OCI-LY3 (cell line): Measurements from ENCODE around the gene ZBTB18.
A peak's percentile ranks its signal among the peaks of the same experiment; 100 is the strongest.

Experiments
- H2AFZ ChIP-seq: fragments of 200-600, 300-600 bp; shearing (Covaris generic); 2 replicates; pipeline ENCODE4 v1.6.0; 2014; ENCODE audit warnings: antibody characterized with exemption, low read depth, low read length
- H3K27ac ChIP-seq: fragments of 200-600, 300-600 bp; sonication (generic); 2 replicates; pipeline ENCODE4 v1.5.1; 2014; ENCODE audit warnings: mild to moderate bottlenecking, low read length, moderate library complexity, mixed read lengths
- H3K27me3 ChIP-seq: fragments of 200-600, 300-600 bp; sonication (generic); 2 replicates; pipeline ENCODE4 v1.6.1; 2014; ENCODE audit warnings: low read depth, low read length, mixed read lengths
- H3K36me3 ChIP-seq: fragments of 200-600, 300-600 bp; sonication (generic); replicated peaks from 2 replicates; pipeline ENCODE3; 2014; ENCODE audit warnings: low read depth, low read length, mixed read lengths
- H3K4me1 ChIP-seq: fragments of 300-600, 200-600 bp; sonication (generic); 2 replicates; pipeline ENCODE4 v1.6.1; 2014; ENCODE audit warnings: low read length, mixed read lengths
- H3K4me2 ChIP-seq: fragments of 200-600, 300-600 bp; sonication (generic); 2 replicates; pipeline ENCODE4 v1.6.1; 2014; ENCODE audit warnings: low read length, mixed read lengths
- H3K4me3 ChIP-seq: fragments of 300-600, 200-600 bp; sonication (generic); 2 replicates; pipeline ENCODE4 v1.5.1; 2014; ENCODE audit warnings: antibody characterized with exemption, mild to moderate bottlenecking, low read length, moderate library complexity
- H3K79me2 ChIP-seq: fragments of 300-600, 200-600 bp; shearing (Covaris generic); 2 replicates; pipeline ENCODE4 v1.6.1; 2014; ENCODE audit warnings: mild to moderate bottlenecking, low read length, mixed read lengths
- H3K9ac ChIP-seq: fragments of 300-600, 200-600 bp; shearing (Covaris generic); 2 replicates; pipeline ENCODE4 v1.6.0; 2014; ENCODE audit warnings: mild to moderate bottlenecking, low read length, moderate library complexity
- H3K9me3 ChIP-seq: fragments of 200-600, 300-600 bp; shearing (Covaris generic); 2 replicates; pipeline ENCODE4 v1.6.1; 2014; ENCODE audit warnings: low read length, mixed read lengths; ENCODE audit not compliant: insufficient read depth
- H4K20me1 ChIP-seq: fragments of 200-600, 300-600 bp; sonication (generic); 2 replicates; pipeline ENCODE4 v1.6.1; 2016; ENCODE audit warnings: low read length, mixed read lengths; ENCODE audit not compliant: insufficient read depth
- EZH2phosphoT487 ChIP-seq: fragments of 200-600 bp; shearing (Covaris generic); IDR thresholded peaks from 2 replicates; pipeline ENCODE4 v1.6.1; 2018; ENCODE audit warnings: antibody characterized with exemption, mixed run types, low read depth
- TF ChIP-seq, protein P1 (sequence below): fragments of 200-600, 300-600 bp; sonication (generic); IDR thresholded peaks from 2 replicates; pipeline ENCODE4 v1.5.1; 2014; ENCODE audit warnings: antibody characterized with exemption, low read length, low read depth

The ZBTB18 gene

DNA sequence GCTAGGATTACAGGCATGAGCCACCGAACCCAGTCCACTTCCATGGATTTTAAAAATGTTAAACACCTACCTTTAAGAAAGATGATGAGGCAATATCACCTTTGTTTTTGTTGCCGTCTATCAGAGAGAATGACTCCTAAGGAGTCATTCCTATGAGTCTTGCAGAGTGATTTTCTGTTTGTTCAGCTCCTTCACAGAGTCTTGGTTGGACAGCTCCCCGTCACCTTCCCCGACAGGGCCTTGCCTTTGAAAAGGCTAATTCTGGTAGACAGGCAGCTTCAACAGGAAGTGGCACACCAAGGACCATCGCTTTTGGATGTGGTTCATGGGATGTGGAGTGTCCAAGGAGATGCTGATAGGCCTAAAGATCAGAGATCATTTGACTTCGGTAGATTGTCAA is 17.5 kb downstream of the ZBTB18 start:
- Histone ChIP-seq H3K9me3 (no peaks in the 10 kb centered on the region), H3K4me1 (peaks cover 18% of the 10 kb centered on the region), H3K9ac (no peak overlapping the region), H3K36me3 (no peaks in the 10 kb centered on the region), H2AFZ (no peak overlapping the region), H3K27ac (no peak overlapping the region), H3K4me3 (no peak overlapping the region), H3K27me3 (peaks cover 37% of the 10 kb centered on the region), H3K4me2 (no peak overlapping the region), H3K79me2 (no peaks in the 10 kb centered on the region), H4K20me1 (no peaks in the 10 kb centered on the region)
- TF ChIP-seq, protein P1, sequence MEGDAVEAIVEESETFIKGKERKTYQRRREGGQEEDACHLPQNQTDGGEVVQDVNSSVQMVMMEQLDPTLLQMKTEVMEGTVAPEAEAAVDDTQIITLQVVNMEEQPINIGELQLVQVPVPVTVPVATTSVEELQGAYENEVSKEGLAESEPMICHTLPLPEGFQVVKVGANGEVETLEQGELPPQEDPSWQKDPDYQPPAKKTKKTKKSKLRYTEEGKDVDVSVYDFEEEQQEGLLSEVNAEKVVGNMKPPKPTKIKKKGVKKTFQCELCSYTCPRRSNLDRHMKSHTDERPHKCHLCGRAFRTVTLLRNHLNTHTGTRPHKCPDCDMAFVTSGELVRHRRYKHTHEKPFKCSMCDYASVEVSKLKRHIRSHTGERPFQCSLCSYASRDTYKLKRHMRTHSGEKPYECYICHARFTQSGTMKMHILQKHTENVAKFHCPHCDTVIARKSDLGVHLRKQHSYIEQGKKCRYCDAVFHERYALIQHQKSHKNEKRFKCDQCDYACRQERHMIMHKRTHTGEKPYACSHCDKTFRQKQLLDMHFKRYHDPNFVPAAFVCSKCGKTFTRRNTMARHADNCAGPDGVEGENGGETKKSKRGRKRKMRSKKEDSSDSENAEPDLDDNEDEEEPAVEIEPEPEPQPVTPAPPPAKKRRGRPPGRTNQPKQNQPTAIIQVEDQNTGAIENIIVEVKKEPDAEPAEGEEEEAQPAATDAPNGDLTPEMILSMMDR, result no peak
- TF ChIP-seq EZH2phosphoT487, result no peak

DNA sequence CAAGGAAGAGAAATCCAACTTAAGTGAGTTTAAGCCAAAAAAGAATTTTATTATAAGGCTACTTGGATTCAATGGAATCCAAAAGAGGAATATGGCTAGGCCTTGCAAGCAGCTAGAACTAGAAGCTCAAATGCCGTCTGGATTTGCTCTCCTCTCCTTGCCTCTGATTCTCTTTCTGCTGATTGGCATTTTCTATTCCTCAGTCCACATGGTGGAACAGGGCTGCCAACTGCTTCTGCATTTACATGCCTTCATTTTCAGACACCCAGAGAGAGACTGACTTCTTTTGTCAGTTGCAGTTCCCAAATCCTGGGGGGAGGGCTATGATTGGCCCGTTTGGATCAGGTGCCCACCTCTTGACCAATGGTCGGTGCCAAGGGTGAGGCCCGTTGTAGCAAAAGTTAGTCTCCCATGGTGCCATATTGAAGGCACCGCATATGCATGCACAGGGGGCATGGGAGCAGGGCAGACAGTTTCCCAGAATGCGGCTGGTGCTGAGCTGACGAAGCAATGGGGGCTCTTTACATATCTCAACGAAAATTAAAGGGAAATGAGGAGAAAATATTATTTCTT is 18.3 kb downstream of the ZBTB18 start:
- H3K4me1 ChIP-seq, result peaks cover 20% of the 10 kb centered on the region
- no peaks in the 10 kb centered on the region for H4K20me1 ChIP-seq
- peaks cover 45% of the 10 kb centered on the region for H3K27me3 ChIP-seq
- no peak overlapping the region for H3K9ac ChIP-seq
- no peak overlapping the region for H3K27ac ChIP-seq
- TF ChIP-seq EZH2phosphoT487, result no peak
- TF ChIP-seq, protein P1, result no peak
- no peaks in the 10 kb centered on the region for H3K9me3 ChIP-seq
- no peak overlapping the region for H3K4me2 ChIP-seq
- no peaks in the 10 kb centered on the region for H3K79me2 ChIP-seq
- H3K4me3 ChIP-seq, result no peak overlapping the region
- no peaks in the 10 kb centered on the region for H3K36me3 ChIP-seq
- no peak overlapping the region for H2AFZ ChIP-seq

DNA sequence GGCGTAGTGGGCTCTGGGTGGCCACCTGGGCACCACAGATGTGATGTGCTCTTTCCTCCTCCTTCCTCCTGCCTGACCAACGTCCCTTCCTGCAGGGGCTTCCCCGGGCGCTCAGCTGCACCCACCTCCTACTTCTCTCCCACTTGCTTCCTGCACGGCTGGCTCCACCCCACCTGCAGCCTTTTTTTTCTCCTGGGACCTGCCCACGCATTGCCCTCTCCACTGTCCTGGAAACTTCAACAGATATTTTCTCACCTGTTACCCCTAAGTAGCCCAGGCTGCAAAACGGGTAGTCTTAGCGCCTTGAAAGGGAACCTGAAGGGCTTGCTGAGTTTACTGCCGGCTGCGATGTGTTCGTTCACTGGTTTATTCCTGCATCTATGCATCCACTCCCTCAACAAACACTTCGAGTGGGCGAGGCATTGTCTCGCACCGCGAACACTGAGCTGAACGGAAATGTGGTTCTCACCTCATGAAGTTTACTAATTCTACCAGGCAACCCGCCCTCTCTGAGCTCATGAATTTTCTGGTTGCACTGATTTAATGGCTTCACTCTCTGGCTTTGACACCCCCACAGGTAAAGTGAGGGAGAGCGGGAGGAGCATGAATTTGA is 23.6 kb downstream of the ZBTB18 start:
- Histone ChIP-seq H2AFZ (peak overlapping the region; percentile 69; the same call in 1 of the 2 replicates), H3K36me3 (no peaks in the 10 kb centered on the region), H3K4me3 (peak overlapping the region; percentile 73), H3K4me2 (peak overlapping the region; percentile 77), H3K9me3 (no peaks in the 10 kb centered on the region), H3K27me3 (peaks cover 58% of the 10 kb centered on the region), H3K4me1 (peaks cover 33% of the 10 kb centered on the region), H3K9ac (peak overlapping the region; percentile 21), H3K27ac (no peak overlapping the region), H4K20me1 (no peaks in the 10 kb centered on the region), H3K79me2 (no peaks in the 10 kb centered on the region)
- TF ChIP-seq EZH2phosphoT487, result peak; percentile 52; the same call in 1 of the 2 replicates
- TF ChIP-seq, protein P1, result no peak

DNA sequence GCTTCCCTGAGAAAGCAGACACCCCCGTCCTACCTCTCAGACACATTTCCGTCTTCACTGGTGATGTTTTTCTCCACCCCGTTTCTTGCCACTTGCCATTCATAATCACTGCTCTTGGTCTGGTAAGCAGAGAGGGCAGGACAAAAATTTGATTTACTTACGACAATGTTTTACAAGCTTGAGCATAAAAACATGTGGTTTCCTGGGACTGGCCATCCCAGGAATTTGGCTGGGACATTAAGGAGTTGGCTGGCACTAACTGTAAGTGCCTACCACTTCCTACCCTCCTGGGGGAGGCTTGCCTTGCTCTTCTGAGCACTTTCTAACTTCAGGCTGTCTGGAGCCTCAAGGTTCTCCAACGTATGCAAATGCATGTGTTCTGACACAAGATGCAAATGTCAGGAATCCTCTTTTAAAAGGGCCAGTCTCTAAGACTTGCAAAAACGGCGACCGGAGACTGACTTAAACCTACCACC is 24.2 kb downstream of the ZBTB18 start:
- H3K36me3 ChIP-seq, result no peaks in the 10 kb centered on the region
- H3K9me3 ChIP-seq, result no peaks in the 10 kb centered on the region
- peaks cover 33% of the 10 kb centered on the region for H3K4me1 ChIP-seq
- peak overlapping the region; percentile 21 for H3K9ac ChIP-seq
- TF ChIP-seq, protein P1, result no peak
- TF ChIP-seq EZH2phosphoT487, result no peak
- peak overlapping the region; percentile 73 for H3K4me3 ChIP-seq
- H4K20me1 ChIP-seq, result no peaks in the 10 kb centered on the region
- peak overlapping the region; percentile 77 for H3K4me2 ChIP-seq
- H2AFZ ChIP-seq, result peak overlapping the region; percentile 69; the same call in 1 of the 2 replicates
- peaks cover 62% of the 10 kb centered on the region for H3K27me3 ChIP-seq
- no peak overlapping the region for H3K27ac ChIP-seq
- no peaks in the 10 kb centered on the region for H3K79me2 ChIP-seq
